Activated T-helper 2 cell treated with anti-CD3 and anti-CD28 coated beads, Interferon-gamma antibody, Interleukin-2, Interleukin-4, amounts not matched to agents 10 μg/mL and 5 μg/mL and 100 μg/mL, durations not matched to agents 14 hours and 24 hours and 36 hours (primary cell): ENCODE results near the gene CNBP. TPM values are rescaled to one million over a fixed set of nuclear protein-coding genes. Genes with fewer than 3 reads are reported as not detected.
A peak's percentile ranks its signal among the peaks of the same experiment; 100 is the strongest.
"Not testable (repeated sequence)": the region's sequence is repeated elsewhere in the genome, so short reads cannot be mapped to it uniquely, and the experiment has no call there.

Source experiments
- DNase-seq: peaks from one replicate; pipeline ENCODE4 v3.0.0; 2021; ENCODE audit warnings: low spot score
- H3K27ac Mint-ChIP-seq: one replicate; pipeline ENCODE4 v1.8.0; 2021; ENCODE audit warnings: mixed read lengths
- H3K27me3 Mint-ChIP-seq: one replicate; pipeline ENCODE4 v1.8.0; 2021; ENCODE audit warnings: low read depth, mixed read lengths
- H3K36me3 Mint-ChIP-seq: one replicate; pipeline ENCODE4 v1.8.0; 2021; ENCODE audit warnings: low read depth, mixed read lengths
- H3K4me1 Mint-ChIP-seq: one replicate; pipeline ENCODE4 v1.8.0; 2021; ENCODE audit warnings: low read depth, mixed read lengths
- H3K4me3 Mint-ChIP-seq: one replicate; pipeline ENCODE4 v1.8.0; 2021; ENCODE audit warnings: low read depth, mild to moderate bottlenecking, moderate library complexity, mixed read lengths
- H3K9me3 Mint-ChIP-seq: one replicate; pipeline ENCODE4 v1.8.0; 2021; ENCODE audit warnings: mixed read lengths
- intact Hi-C: fragments of 100-400 bp; cut with micrococcal nuclease; formaldehyde crosslinking; loops from one replicate; pipeline ENCODE4 v1.15.1; 2023
- total RNA-seq: library from RNA; stranded (reverse); gene quantifications from 2 replicates; pipeline ENCODE4 v1.2.3, GENCODE V29; 2022

CNBP gene
- 351 TPM in 2 replicates for total RNA-seq

- H3K36me3 Mint-ChIP-seq, result peaks cover 39% of the 10 kb centered on the region
- peak; percentile 91 for DNase-seq
- H3K27me3 Mint-ChIP-seq, result no peaks in the 10 kb centered on the region
- intact Hi-C loops, result loop anchor here (1.0 to 5.0 kb wide), 7 partner anchors 22 to 259 kb away; partner anchors contain the start of genes COPG1, IFT122, ISY1 and RAB43
- peak within 1 kb of the TSS; percentile 98 for H3K27ac Mint-ChIP-seq
- H3K4me3 Mint-ChIP-seq, result peak within 1 kb of the TSS; percentile 97
- H3K4me1 Mint-ChIP-seq, result peaks cover 42% of the 10 kb centered on the region
- H3K9me3 Mint-ChIP-seq, result no peaks in the 10 kb centered on the region
Observed at GRCh38 chr3:129183569-129184395, at the start of gene CNBP. Gene CNBP, minus strand, starts transcription at chr3:129183896. Its CDS starts 12,139 bp downstream, at chr3:129171757.

GRCh38 chr3:129231331-129232119, 47.8 kb upstream of the CNBP start:
- DNase-seq, result no peak
- Mint-ChIP-seq H3K9me3 (no peaks in the 10 kb centered on the region), H3K27ac (peak overlapping the region; percentile 73), H3K4me1 (peaks cover 62% of the 10 kb centered on the region), H3K36me3 (peaks cover 4% of the 10 kb centered on the region), H3K4me3 (peak overlapping the region; percentile 43), H3K27me3 (no peaks in the 10 kb centered on the region)
- intact Hi-C loops, result loop anchor here (10.0 kb wide), 1 partner anchor 427 kb away; no protein-coding TSS in a partner anchor

- peak; percentile 43 for DNase-seq
- Mint-ChIP-seq H3K4me3 (peak overlapping the region; percentile 44), H3K9me3 (no peaks in the 10 kb centered on the region), H3K27ac (peak overlapping the region; percentile 92), H3K27me3 (no peaks in the 10 kb centered on the region), H3K4me1 (peaks cover 64% of the 10 kb centered on the region), H3K36me3 (peaks cover under 1% of the 10 kb centered on the region)
- intact Hi-C loops, result loop anchor here (1.0 to 10.0 kb wide), 3 partner anchors 9 to 426 kb away; no protein-coding TSS in a partner anchor
Observed at GRCh38 chr3:129230311-129231019, 46.8 kb upstream of the CNBP start.

- peak overlapping the region; percentile 73 for H3K27ac Mint-ChIP-seq
- DNase-seq, result no peak
- no peaks in the 10 kb centered on the region for H3K27me3 Mint-ChIP-seq
- no peaks in the 10 kb centered on the region for H3K36me3 Mint-ChIP-seq
- intact Hi-C loops, result no loop called here
- H3K9me3 Mint-ChIP-seq, result no peaks in the 10 kb centered on the region
- no peak overlapping the region for H3K4me3 Mint-ChIP-seq
- H3K4me1 Mint-ChIP-seq, result peaks cover 61% of the 10 kb centered on the region
Observed at GRCh38 chr3:129228891-129229585, 45.3 kb upstream of the CNBP start.

GRCh38 chr3:129226374-129226773, 42.7 kb upstream of the CNBP start:
- intact Hi-C loops, result loop anchor here (1.0 kb wide), 1 partner anchor 13 kb away; no protein-coding TSS in a partner anchor
- DNase-seq, result peak; percentile 45

GRCh38 chr3:129224984-129225393, 41.3 kb upstream of the CNBP start:
- no peaks in the 10 kb centered on the region for H3K9me3 Mint-ChIP-seq
- no peaks in the 10 kb centered on the region for H3K27me3 Mint-ChIP-seq
- H3K4me1 Mint-ChIP-seq, result peaks cover 36% of the 10 kb centered on the region
- H3K4me3 Mint-ChIP-seq, result peak overlapping the region; percentile 58
- no peaks in the 10 kb centered on the region for H3K36me3 Mint-ChIP-seq
- H3K27ac Mint-ChIP-seq, result peak overlapping the region; percentile 77
- no peak for DNase-seq
- intact Hi-C loops, result no loop called here

More at GRCh38 chr3:129226374-129226773, 42.7 kb upstream of the CNBP start:
- no peaks in the 10 kb centered on the region for H3K9me3 Mint-ChIP-seq
- H3K27me3 Mint-ChIP-seq, result no peaks in the 10 kb centered on the region
- peak overlapping the region; percentile 81 for H3K27ac Mint-ChIP-seq
- peak overlapping the region; percentile 8 for H3K4me3 Mint-ChIP-seq
- peaks cover 47% of the 10 kb centered on the region for H3K4me1 Mint-ChIP-seq
- no peaks in the 10 kb centered on the region for H3K36me3 Mint-ChIP-seq

- H3K4me3 Mint-ChIP-seq, H3K9me3 Mint-ChIP-seq, intact Hi-C loops: not testable (repeated sequence)
Observed at GRCh38 chr3:129224387-129224786, 40.7 kb upstream of the CNBP start.

GRCh38 chr3:129218742-129219141, 35.0 kb upstream of the CNBP start:
- H3K4me1 Mint-ChIP-seq, result no peaks in the 10 kb centered on the region
- no peak for DNase-seq
- H3K27me3 Mint-ChIP-seq, result peaks cover 5% of the 10 kb centered on the region
- no peak overlapping the region for H3K27ac Mint-ChIP-seq
- no peaks in the 10 kb centered on the region for H3K36me3 Mint-ChIP-seq
- no peak overlapping the region for H3K4me3 Mint-ChIP-seq
- intact Hi-C loops, result no loop called here
- H3K9me3 Mint-ChIP-seq, result no peaks in the 10 kb centered on the region

More at GRCh38 chr3:129224387-129224786, 40.7 kb upstream of the CNBP start:
- not testable (repeated sequence) for H3K27me3 Mint-ChIP-seq, DNase-seq, H3K27ac Mint-ChIP-seq, H3K36me3 Mint-ChIP-seq
- H3K4me1 Mint-ChIP-seq, result peaks cover 30% of the 10 kb centered on the region

- Mint-ChIP-seq H3K36me3 (no peaks in the 10 kb centered on the region), H3K27me3 (peaks cover 5% of the 10 kb centered on the region), H3K4me3 (no peak overlapping the region), H3K4me1 (no peaks in the 10 kb centered on the region), H3K27ac (no peak overlapping the region), H3K9me3 (no peaks in the 10 kb centered on the region)
- no peak for DNase-seq
- intact Hi-C loops, result no loop called here
Observed at GRCh38 chr3:129213238-129213637, 29.5 kb upstream of the CNBP start.

- Mint-ChIP-seq H3K27me3 (peaks cover 5% of the 10 kb centered on the region), H3K9me3 (no peaks in the 10 kb centered on the region), H3K36me3 (no peaks in the 10 kb centered on the region), H3K4me1 (no peaks in the 10 kb centered on the region), H3K27ac (no peak overlapping the region), H3K4me3 (no peak overlapping the region)
- intact Hi-C loops, result no loop called here
- DNase-seq, result no peak
Observed at GRCh38 chr3:129211772-129212171, 28.1 kb upstream of the CNBP start.

GRCh38 chr3:129211345-129211744, 27.6 kb upstream of the CNBP start:
- H3K27me3 Mint-ChIP-seq, result peaks cover 5% of the 10 kb centered on the region
- no peaks in the 10 kb centered on the region for H3K9me3 Mint-ChIP-seq
- intact Hi-C loops, result no loop called here
- no peak overlapping the region for H3K4me3 Mint-ChIP-seq
- DNase-seq, result no peak
- H3K27ac Mint-ChIP-seq, result no peak overlapping the region
- H3K36me3 Mint-ChIP-seq, result no peaks in the 10 kb centered on the region
- H3K4me1 Mint-ChIP-seq, result no peaks in the 10 kb centered on the region

GRCh38 chr3:129207479-129207878, 23.8 kb upstream of the CNBP start:
- intact Hi-C loops, result no loop called here
- Mint-ChIP-seq H3K4me3 (no peak overlapping the region), H3K4me1 (no peaks in the 10 kb centered on the region), H3K9me3 (no peaks in the 10 kb centered on the region), H3K27me3 (peaks cover 3% of the 10 kb centered on the region), H3K27ac (no peak overlapping the region), H3K36me3 (no peaks in the 10 kb centered on the region)
- DNase-seq, result no peak
